22Rv1 (cell line): ENCODE results near the gene FAM227B.

Experiments used
- ZFX ChIP-seq: fragments of 450-650 bp; IDR thresholded peaks from 2 replicates; pipeline ENCODE4 v1.6.1; 2017; ENCODE audit warnings: antibody characterized with exemption, borderline replicate concordance
- TF ChIP-seq, protein P1 (sequence below): fragments of 450-650 bp; IDR thresholded peaks from 2 replicates; pipeline ENCODE4 v1.5.1; 2017; ENCODE audit warnings: mild to moderate bottlenecking

DNA sequence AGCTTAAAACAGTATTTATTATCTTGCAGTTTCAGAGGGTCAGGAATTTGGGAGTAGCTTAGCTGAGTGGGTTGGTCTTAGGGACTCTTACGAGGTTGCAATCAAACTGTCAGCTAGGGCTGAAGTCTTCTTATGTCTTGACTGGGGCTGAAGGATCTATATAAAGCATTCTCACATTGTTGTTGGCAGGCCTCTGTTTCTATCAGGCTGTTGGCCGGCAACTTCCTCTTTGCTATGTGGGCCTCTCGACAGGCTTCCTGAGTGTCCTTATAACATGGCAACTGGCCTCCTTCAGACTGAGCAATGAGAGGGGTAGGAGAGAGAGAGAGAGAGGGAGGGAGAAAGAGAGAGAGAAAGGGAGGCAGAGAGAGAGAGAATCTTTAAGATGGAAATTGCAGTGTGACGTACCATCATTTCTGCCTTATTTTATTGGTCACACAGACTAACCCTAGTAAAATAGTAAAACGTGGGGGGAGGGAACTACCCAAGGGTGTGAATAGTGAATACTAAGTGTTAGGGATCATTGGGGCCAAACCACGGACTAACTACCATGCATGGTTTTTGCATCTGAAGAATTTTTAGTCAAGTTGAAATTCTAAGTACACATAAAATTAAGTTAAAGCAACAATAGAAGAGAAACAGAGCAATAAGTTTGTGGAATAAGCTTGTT, 181.5 kb downstream of the FAM227B start:
- TF ChIP-seq, protein P1, sequence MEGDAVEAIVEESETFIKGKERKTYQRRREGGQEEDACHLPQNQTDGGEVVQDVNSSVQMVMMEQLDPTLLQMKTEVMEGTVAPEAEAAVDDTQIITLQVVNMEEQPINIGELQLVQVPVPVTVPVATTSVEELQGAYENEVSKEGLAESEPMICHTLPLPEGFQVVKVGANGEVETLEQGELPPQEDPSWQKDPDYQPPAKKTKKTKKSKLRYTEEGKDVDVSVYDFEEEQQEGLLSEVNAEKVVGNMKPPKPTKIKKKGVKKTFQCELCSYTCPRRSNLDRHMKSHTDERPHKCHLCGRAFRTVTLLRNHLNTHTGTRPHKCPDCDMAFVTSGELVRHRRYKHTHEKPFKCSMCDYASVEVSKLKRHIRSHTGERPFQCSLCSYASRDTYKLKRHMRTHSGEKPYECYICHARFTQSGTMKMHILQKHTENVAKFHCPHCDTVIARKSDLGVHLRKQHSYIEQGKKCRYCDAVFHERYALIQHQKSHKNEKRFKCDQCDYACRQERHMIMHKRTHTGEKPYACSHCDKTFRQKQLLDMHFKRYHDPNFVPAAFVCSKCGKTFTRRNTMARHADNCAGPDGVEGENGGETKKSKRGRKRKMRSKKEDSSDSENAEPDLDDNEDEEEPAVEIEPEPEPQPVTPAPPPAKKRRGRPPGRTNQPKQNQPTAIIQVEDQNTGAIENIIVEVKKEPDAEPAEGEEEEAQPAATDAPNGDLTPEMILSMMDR = no peak
- TF ChIP-seq ZFX = no peak
